Stimulated activated CD4-positive, alpha-beta T cell treated with anti-CD3 and anti-CD28 coated beads, Interleukin-4, amount 100 ng/mL, for 24 hours (primary cell): Measurements from ENCODE around the gene XPR1.

Experiments used
- DNase-seq: peaks from one replicate; pipeline ENCODE4 v3.0.0-alpha.2; 2020

The XPR1 gene

DNA sequence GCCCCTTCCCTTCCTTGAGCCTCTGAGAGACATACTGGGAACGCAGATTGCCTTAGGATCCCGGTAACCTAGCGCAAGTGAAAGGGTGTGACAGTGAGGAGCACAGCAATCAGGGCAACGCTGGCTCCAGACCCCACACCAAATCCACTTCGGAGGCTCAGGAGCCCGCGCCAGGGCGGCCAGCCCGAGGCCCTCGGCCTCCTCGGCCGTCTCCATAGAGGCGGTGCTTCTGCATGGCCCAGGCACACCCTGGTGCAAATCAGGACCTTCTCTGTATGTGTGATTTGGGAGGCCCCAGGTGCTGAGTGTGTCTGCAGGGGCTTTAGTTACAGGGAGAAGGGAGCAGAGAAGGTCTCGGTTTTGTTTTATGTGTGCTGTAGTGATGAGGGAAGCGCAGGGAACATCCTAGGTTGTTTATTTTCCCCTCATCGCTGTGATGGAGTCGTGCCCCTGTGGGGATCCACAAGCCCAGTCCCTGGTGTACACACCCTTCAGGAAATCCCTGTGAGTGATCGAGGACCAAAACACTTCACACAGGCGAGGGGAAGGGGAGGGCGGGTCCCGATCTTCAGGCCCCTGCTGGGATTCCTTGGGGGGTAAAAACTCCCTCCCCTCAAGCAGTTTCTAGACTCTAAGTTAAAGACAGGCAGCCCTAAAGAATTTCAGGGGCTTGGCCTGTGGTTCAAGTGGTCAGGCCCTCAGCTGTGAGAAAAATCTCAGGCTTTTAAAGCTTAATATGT lies 290.2 kb downstream of the XPR1 start:
- DNase-seq: no peak

DNA sequence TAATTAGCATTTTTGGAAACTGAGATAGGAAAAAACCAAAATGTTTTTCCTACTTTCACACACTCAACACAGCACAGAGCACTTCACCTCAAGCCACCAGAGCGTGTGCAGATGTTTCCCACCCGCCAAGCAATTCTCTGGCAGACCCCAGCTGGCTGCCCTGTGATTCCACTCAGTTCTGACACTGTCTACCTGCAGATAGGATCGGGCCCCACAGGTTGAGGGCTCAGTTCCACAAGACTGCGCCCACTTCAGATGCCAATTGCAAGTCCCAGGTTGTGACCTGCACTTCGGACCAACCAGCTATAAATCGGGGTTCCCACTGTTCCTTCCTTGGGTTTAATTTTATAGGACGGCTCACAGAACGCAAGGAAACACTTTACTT lies 290.8 kb downstream of the XPR1 start:
- no peak for DNase-seq

DNA sequence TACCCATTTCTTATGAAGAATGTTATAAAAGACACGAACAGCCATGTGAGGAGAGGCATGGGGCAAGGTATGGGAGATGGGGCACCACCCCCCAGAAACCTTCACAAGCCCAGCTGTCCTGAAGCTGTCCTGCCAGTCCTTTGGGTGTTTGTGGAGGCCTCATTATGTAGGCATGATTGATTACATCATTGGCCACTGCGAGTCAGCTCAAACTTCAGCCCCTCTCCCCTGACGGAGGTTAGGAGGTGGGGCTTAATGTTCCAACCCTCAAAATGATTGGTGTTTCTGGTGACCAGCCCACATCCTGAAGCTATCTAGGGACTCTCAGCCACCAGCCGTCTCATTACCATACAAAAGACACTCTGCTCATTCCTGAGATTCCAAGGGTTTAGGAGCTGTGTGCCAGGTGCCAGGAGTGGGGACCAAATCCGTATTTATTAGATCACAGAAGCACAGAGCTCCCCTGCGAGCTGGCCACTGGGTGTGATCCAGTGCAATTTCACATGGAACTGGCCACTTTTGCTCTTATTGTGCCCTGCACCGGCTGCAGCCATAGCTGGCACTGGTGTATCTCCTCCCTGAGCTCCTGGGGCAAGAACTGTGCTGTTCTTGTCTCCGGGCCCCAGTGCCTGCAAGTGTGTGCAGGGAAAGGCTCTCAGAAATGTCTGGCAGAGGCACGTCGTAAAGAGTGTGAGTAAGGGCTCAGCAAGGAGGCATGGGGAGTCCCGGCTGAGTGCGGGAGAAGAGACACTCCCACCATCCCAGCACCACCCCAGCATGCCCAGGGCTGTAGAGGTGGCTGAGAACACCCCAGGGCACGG lies 291.4 kb downstream of the XPR1 start:
- no peak for DNase-seq

DNA sequence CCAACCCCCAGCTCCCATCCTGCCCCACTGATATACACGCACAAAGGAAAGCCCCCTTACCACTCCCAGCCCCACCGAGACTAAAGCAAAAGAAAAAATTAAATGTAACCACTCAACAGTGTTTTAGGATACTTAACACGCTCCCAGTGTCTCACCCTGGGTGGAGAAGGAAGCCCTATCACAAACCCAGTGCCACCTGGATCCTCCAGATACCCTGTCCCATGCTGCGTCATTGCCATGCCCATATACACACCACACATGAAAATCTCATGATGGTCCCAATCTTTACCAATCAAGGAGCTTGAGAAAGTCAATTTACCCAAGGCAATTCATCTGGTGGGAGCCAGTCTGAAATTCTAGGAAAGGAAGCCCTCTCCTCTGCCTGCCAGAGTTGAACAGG lies 292.1 kb downstream of the XPR1 start:
- DNase-seq: no peak

DNA sequence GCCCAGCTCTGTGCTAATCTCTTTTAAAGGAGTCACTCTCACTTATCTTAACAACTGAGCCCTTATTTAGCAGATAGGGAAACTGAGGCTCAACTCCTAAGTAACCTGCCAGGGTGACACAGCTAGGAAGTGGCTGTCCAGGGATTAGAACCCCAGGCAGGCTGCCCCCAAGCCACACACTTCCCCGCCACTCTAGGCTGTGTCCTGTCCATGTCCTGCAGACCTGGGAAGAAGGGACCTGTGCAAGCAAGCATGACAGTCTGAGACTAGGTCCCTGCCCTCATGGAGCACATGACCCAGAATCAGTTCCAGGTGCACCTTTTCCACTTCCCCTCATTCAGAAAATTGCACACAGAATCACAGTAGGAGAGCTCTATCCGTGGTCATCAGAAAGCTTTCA lies 293.1 kb downstream of the XPR1 start:
- no peak for DNase-seq

DNA sequence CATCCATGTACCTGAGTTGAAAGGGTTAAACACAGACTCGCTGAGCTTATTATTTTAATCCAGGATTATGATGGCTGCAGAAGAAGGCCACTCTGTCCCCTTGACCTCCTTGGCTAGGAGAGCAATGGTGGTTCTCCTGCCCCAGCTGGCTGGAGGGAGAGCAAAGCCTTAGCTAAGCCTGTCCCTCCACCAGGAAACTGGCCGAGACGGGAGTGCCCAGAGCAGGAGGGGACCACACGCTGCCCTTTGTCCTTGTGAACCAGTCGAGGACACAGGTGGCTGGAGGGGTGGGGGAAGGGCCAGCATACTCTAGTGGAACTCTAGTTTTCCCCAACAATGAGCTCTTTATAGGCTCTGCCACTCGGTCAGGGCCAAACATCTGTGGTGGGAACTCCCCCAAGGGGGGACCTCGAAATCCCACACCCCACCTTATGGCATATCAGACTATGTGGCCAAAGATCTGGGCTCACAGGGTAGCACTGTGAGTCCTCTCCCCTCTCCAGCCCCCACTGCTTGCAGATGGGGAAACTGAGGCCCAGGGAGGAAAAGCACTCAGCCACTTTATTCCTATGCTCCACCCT lies 293.7 kb downstream of the XPR1 start:
- no peak for DNase-seq

DNA sequence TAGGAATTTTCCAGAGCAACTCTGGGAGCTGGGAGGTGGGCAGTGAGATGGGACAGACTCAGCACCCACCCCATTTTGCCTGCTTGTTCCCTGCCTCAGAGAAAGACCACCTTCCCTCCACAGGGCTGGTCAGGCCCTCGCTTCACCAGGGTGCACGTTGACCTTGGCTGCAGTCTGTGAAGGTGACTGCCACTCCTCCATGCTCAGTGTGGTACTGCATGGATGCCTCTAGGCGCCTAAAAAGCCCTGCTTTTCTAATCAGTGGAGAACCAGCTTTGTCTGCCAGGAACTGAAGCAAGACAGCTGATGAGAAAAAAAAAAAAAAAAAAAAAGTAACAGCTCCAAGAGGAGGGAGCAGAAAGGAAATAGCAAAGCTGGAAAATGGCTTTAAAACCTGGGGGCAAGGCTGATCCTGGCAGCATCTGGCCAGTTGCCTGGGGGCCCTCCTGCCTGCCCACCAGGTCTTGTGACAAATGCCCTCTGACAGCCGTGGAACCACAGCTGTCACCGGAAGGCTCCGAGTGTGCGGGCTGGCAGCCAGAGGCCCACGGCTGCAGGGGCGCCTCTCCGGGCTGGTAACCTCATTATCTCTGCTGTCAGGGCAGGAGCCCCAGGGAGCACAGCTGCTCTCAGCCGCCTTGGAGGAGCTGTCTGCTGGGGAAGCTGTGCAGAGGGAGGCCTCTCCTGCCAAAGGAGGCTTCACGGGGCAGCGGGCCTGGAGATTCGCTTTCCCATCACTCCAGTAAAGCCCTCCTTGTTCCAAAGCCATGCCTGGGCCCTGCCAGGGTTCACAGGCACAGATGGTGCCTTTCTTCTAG lies 294.6 kb downstream of the XPR1 start:
- DNase-seq: no peak

DNA sequence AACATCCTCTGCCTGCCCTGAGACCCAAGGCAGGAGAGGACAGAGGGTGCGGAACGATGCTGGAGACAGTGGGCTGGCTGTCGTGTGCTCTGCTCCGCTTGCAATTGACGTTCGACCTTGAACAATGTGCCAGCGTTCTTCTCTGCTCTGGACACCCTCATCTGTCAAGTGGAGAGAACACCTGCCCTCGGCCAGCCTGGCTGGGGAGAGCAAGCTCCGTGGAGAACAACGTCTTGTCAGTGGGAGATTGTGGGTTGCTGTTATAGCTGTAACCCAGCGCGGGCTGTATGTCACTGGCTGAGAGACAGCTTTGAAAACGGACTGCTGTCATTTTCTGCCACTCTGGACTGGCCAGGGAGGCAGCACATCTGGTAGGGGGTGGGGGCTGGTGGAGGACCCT lies 295.5 kb downstream of the XPR1 start:
- no peak for DNase-seq

DNA sequence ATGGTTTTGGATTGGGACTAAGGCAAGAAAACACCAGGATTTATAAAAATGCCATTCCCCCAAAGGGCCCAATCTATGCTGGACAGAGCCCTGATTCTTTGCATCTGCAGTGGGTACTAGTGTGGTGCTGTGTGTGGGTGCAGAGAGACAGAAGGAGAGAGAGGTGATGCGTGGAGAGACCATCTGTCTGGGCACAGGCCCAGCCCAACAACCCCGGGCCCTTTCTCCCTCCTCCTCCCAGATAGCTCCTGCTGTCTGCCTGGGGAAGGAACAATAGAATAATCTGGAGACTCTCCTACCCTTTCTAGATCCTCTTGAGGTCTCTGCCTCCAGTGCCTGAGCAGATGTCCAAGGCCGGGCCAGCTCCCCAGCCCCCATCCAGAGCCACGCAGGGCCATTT lies 296.0 kb downstream of the XPR1 start:
- DNase-seq: no peak

DNA sequence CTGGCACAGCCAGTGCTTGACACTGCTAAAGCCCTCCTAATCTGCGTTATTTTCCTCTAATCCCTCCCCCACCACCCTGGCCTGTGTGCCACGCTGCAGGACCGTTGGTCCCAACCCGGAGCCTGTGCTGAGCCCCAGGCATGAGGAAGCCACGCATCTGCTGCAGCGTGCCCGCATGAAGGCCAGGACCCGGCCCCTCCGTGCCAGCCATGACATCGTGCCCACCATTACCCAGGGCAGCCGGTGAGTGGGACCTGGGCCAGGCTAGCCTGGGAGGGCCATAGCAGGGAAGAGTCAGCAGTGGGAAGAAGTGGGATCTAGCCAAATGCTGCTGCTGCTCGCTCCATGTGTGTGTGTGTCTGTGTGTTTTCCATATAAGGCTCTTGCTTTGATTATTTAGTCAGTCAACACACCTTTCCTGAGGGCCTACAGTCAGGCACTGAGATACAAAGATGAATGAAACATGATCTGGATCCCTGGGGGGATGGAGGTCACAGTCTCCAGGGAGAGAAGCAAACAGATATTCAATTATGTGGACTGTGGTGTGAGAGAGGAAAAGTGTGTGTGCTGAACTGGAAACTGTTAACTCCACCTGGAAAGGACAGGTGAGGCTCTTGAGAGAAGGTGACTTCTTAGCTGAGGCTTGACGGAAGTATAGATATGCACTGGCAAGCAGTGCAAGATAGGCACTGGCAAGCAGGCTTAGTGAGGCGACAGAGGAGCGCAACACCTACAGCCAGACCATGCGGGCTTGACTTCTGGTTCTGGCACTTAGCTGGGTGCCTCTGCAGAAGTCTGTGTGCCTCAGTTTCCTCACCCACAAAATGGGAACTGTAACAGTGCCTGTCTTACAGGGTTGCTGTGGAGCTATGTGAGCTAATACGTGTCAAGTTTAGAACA lies 296.8 kb downstream of the XPR1 start:
- no peak for DNase-seq

DNA sequence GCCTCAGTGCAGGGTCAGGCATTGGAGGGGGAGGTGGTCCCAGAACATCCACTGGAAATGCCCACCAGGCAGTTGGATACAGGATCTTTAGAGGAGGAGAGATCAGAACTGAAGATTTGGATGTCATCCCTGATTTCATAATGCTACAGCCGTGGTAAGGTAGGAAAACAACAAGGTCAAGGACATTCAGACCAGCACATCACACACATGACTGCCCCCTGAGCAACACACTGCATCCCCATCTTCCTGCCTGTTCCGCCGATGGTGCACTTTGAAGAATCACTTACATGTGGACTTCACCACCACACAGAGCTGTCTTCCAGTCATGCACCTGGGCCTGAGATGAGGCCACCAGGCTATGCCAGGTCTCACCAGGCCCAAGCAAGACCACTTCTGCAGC lies 297.6 kb downstream of the XPR1 start:
- DNase-seq: no peak

DNA sequence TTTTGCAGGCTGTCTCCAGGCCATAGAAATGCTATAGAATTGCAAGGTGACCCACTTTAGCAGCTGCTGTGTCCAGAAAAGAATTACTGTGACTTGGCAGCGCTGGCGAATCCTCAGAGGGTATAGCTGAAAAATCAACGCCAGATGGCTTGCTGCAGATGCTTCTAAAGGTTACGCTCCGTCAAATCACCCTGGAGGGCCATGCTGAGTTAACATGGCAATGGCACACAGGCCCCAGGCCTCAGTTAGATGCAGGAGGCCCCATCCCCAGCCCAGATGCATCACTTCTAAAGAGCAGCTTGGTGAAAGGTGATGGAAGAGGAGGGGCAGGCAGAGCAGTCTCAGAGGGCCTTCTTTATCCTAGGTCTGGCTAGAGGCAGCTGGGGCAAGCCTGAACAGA lies 298.9 kb downstream of the XPR1 start:
- DNase-seq: no peak

DNA sequence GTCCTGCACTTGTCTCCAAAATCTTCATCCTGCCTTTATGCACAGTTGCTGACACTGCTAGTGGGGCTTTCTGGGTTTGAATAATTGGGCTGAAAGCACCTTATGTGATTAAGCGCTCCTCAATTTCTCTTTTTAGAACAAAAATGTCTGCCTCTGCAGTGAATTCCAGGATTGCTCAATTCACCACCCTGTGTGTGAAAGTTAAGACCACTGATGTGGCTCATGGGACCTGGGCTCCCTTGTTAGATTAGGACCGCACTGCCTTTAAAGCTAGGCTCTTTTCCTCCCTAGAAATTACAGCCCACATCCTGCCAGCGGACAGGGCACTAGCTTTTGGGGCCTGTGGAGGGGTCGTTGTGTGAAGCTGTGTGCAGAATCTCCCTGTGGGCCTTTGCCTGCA lies 299.7 kb downstream of the XPR1 start:
- DNase-seq: no peak

DNA sequence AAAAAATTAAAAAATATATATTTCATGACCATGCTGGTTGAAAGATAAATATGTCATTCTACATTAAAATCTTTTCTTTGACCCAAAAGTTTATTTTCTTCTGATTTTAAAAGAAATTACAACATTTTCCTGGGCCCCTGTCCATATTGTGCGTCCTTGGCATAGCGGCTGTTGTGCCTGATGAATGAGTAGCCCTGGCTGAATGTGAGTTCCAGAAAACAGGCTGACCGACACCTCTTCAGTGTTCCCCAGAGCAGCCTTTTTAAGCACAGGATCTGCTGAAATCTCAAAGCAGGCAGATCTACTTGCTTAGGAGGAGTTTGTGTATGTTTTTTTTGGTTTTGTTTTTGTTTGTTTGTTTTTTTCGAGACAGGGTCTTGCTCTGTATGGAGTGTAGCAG lies 300.6 kb downstream of the XPR1 start:
- DNase-seq: no peak

DNA sequence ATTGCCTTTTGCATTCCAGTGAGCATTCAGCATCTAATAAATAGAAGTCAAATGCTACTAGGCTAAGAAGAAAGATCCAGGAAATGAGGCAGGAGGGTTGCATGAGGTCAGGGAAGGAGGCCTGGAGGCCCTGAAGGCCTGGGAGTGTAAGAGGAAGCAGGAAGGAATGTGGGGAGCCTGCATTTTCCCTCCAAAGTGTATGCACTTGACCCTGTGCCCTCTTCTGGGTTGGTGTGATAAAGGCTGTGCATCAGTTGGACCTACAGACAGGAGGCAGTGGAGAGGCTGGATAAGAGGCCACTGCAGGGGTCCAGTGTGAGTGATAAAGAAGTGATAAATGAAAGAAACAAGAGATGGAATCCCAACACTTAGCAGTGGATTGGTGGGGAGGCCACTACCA lies 301.3 kb downstream of the XPR1 start:
- no peak for DNase-seq

DNA sequence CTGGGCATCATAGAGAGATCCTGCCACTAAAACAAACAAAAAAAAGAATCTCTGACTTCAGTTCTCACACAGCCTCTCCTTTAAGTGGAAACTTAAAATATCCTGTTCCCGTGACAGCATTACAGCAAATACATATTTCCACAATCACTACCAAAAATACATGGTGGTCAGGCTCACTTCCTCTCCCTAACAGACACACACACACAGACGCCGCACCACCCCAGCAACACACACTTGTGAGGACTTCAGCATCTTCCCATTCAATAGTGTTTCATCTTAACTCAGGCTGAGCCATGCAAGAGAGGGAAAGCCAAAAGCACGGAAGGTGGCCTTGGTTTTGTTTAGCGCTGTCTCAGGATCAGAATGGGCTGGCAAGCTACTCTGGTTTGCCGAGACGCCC lies 302.7 kb downstream of the XPR1 start:
- DNase-seq: no peak

DNA sequence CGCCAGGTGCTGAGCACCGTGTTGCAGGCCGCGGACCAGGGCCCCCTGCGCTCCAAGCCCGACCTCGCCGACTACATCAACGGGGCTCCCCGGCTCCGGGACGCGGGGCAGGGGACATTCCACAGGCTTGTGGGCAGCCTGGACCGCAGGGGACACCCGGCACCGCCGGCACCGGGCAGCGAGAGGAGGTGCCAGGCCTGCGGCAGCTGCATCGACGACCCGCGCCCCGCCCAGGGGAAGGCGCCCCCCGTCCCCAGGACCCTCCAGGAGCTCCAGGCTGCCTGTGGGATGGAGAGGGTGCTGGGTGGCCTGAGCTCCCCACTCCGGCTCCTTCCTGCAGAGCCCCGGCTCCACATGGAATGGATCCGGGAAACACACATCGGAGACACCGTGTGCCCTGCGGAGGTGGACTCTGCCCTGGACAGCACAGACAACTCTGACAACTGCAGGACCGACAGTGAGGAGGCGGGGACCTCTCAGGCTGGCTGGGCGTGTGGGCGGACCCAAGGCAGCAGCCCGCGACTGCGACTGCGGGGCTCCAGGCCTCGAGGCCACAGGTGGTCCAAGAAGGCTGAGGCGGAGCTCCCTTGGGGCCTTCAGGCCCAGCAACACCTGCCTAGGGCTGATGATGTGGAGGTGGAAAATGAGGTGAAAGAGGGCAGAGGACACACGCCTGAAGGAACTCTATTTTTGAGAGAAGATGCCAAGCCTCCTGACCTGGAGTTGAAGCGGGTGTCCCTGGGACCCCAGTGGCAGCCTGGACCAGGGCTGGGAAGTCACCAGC lies 303.7 kb downstream of the XPR1 start:
- DNase-seq: no peak

DNA sequence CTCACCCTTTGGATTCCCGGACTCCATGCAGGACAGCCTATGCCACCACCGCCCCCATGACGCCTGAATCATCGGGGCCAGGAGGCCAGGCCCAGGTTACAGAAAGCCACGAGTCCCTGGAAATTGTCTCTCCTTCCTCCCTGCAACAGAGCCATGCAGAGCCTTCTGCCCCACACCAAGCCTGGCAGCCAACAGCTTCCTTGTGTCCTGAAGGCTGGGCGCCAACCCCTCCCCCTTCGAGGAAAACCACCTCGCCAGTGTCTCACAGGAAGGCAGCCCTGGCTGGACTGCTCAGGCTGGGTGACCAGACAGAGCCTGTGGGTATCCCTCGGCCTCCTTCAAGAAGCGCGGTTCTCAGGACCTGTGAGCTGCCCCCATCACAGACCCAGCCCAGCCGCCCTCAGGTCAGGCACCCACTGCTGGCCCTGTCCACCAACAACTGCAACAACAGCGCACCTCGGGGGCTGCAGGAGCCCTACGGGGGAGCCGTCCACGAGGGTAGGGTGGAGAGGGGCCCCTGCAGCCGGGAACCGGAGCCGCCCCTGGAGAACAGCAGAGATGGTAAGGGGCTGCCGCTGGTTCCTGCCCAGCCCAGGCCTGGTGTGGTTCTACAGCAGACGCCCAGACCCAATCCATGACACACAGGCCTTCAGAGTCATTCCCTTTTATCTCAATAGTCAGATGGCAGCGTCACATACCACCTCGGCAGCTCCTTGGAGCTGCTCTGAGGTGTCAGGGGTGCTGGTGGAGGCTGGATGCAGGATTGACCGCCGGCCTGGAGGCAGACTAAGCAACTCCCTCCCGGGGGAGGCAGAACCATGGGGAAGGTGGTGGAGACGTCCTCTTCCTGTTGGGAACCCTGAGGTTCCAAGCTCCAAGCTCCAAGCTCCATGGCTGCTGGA lies 304.5 kb downstream of the XPR1 start:
- no peak for DNase-seq

DNA sequence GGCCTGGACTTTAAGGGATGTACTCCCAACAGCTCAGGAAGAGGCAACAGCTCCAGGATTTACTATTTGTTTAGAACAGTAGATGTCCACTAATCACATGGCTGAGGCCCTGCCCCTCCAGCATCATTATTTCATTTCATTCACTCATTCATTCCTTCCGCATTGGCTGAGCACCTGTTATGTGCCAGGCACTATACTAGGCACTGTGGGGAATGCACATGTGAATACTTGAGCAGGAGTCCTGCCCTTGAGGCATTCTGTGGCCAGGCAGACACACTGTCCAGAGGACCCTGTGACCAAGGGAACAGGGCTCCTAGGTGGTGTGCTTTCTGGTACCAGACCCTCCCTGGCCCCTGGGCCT lies 305.2 kb downstream of the XPR1 start:
- no peak for DNase-seq

DNA sequence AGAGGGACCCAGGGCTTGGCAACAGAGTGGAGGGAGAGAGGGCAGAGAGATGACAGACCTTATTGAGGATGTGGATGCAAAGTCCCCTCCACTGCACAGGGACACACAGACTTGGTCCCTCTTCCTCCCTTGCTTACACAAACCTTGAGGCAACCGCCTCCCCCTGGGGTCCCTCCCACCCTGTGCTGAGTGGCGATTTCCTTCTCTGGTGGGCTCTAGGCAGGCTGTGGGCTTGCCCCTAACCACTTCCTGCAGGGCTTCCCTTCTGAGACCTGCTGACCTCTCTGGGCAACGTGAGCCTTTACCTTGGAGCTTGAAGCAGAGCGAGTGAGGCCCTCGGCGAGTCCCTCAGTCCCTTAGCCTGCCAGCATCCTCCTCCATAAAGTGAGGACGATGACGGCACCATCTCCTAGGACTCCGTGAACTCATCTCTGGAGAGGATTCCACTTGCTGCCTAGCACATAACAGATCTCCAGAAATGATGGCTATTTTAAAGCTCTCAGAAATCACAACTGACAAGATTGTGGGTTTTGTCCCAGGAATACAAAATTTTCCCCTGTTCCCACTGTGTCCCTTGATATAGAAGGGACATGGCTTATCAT lies 305.9 kb downstream of the XPR1 start:
- no peak for DNase-seq
